Esophagus squamous epithelium (tissue), 5 donors: Measurements from ENCODE around the gene CRYBA2. TPM values are rescaled to one million over a fixed set of nuclear protein-coding genes. Genes with fewer than 3 reads are reported as not detected.

Source experiments
- DNase-seq: peaks from one replicate; lab custom pipeline; 2025; lab: John Stamatoyannopoulos, UW
- H3K27ac ChIP-seq, 4 donors: fragments of 200-600 bp; sonication (generic); one replicate each; pipeline ENCODE4 v1.5.1; 2016 to 2019; ENCODE audit warnings: mild to moderate bottlenecking in 1 of 4
- H3K27me3 ChIP-seq, 4 donors: fragments of 200-600 bp; sonication (generic); 1 replicate in 3 of 4; 2 replicates in 1 of 4; pipeline versions ENCODE4 v1.5.1 to v1.6.0; 2017 to 2021; ENCODE audit warnings: antibody characterized with exemption in 1 of 4
- H3K36me3 ChIP-seq, 3 donors: fragments of 200-600 bp; sonication (generic); one replicate each; pipeline ENCODE4 v1.5.1; 2016 to 2019
- H3K4me1 ChIP-seq, 3 donors: fragments of 200-600 bp; sonication (generic); one replicate each; pipeline ENCODE4 v1.5.1; 2017 to 2019
- H3K4me3 ChIP-seq, 4 donors: fragments of 200-600 bp; sonication (generic); 1 replicate in 3 of 4; 2 replicates in 1 of 4; pipeline ENCODE4 v1.5.1; 2016 to 2019; ENCODE audit warnings: mild to moderate bottlenecking in 2 of 4, moderate library complexity in 1 of 4
- H3K9me3 ChIP-seq, 3 donors: fragments of 200-600 bp; sonication (generic); one replicate each; pipeline ENCODE4 v1.5.1; 2016 to 2019
- POLR2A ChIP-seq, 4 donors: fragments of 450-650 bp; IDR thresholded peaks; one replicate each; pipeline ENCODE4 v1.6.1; 2017; ENCODE audit warnings: antibody characterized with exemption in 4 of 4, mild to moderate bottlenecking in 4 of 4, moderate library complexity in 3 of 4
- WGBS, 2 donors: methylation state at CpG; one replicate each; pipeline ENCODE4 v1.1.5; 2018; 5-methylcytosine and 5-hydroxymethylcytosine counted together
- intact Hi-C: fragments of 100-400 bp; cut with DNase I; formaldehyde crosslinking; loops from one replicate; pipeline ENCODE4 v1.15.0; 2022
- total RNA-seq, 4 donors: library from RNA; depleted of rRNA; stranded (reverse); fragments of >200 nt; gene quantifications; one replicate each; pipeline ENCODE4 v1.1.0, GENCODE V29; 2016
- TF ChIP-seq, protein P1 (sequence below), 6 experiments: fragments of 450-650 bp in 4 of 6; fragments of 200-600 bp in 2 of 6; sonication (generic) in 2 of 6; IDR thresholded peaks; one replicate each; pipeline ENCODE4 v1.5.1; 2016 to 2019; ENCODE audit warnings: antibody characterized with exemption in 6 of 6, mild to moderate bottlenecking in 4 of 6, moderate library complexity in 4 of 6
- donor health status: DM: yes; HTN: yes; CAD: no.

The CRYBA2 gene
- total RNA-seq, 4 donors from 2014 or later = not detected

DNA sequence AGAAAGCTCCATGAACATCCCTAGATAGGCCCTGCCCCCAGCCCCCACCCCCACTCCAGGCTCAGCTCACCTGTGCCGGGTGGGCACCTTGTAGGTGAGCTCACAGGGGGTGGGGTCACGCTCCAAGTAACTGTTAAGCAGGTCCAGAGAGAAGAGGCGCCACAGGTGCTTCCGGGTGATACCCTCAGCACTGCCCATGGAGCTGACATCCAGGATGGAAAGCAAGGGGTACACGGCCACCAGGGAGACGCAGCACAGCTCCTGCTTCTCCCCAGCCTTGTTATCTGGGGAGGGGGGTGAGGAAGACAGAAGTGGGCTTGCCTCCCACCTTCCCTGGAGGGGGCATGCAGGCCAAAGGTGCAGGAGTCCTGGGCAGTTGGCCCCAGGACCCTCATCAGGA, 26.2 kb upstream of the CRYBA2 start:
- WGBS, 2 donors = 87% methylated on average over 3 of the region's 6 CpGs; no CpG with 5 or more reads in 1 of the 2 donors
- no peaks in the 10 kb centered on the region for H3K9me3 ChIP-seq
- no peak overlapping the region for H3K4me3 ChIP-seq
- TF ChIP-seq, protein P1, sequence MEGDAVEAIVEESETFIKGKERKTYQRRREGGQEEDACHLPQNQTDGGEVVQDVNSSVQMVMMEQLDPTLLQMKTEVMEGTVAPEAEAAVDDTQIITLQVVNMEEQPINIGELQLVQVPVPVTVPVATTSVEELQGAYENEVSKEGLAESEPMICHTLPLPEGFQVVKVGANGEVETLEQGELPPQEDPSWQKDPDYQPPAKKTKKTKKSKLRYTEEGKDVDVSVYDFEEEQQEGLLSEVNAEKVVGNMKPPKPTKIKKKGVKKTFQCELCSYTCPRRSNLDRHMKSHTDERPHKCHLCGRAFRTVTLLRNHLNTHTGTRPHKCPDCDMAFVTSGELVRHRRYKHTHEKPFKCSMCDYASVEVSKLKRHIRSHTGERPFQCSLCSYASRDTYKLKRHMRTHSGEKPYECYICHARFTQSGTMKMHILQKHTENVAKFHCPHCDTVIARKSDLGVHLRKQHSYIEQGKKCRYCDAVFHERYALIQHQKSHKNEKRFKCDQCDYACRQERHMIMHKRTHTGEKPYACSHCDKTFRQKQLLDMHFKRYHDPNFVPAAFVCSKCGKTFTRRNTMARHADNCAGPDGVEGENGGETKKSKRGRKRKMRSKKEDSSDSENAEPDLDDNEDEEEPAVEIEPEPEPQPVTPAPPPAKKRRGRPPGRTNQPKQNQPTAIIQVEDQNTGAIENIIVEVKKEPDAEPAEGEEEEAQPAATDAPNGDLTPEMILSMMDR (IDR thresholded peaks at IDR 0.05) = no peak
- no peak for TF ChIP-seq POLR2A (IDR thresholded peaks at IDR 0.05)
- no peak overlapping the region for H3K27ac ChIP-seq
- H3K36me3 ChIP-seq = no peaks in the 10 kb centered on the region
- H3K27me3 ChIP-seq = peaks cover 0 to 75% (median 0%) of the 10 kb centered on the region in 4 donors
- intact Hi-C loops = no loop called here
- no peak for DNase-seq
- no peaks in the 10 kb centered on the region for H3K4me1 ChIP-seq

- WGBS, 2 donors = 86 to 97% methylated on average over 5 of the region's 10 CpGs
- no peaks in the 10 kb centered on the region for H3K36me3 ChIP-seq
- DNase-seq = no peak
- no peak overlapping the region for H3K4me3 ChIP-seq
- H3K27ac ChIP-seq = no peak overlapping the region
- H3K4me1 ChIP-seq = no peaks in the 10 kb centered on the region
- peaks cover 0 to 75% (median 0%) of the 10 kb centered on the region in 4 donors for H3K27me3 ChIP-seq
- intact Hi-C loops = no loop called here
- no peaks in the 10 kb centered on the region for H3K9me3 ChIP-seq
- TF ChIP-seq, protein P1 (IDR thresholded peaks at IDR 0.05) = no peak
- TF ChIP-seq POLR2A (IDR thresholded peaks at IDR 0.05) = no peak
Observed at GRCh38 chr2:219018726-219019125, 25.5 kb upstream of the CRYBA2 start.

DNA sequence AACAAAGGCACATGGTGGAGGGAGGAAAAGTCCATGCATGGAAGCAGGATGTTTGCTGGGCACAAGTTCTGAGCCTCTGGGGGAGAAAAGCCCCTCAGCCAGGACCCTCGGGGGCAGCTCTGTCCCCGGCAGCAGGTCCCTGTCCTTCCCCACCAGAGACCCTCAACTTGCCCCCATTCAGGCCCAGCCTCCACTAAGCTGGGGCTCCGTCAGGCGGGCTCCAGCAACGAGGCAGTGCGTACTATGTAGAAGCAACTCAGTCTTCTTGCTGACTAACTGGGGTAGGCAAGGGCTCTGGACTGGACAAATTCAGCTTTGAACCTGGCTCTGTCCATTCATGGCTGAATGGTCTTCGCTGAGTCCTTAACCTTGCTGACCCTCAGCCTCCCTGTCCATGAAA, 25.1 kb upstream of the CRYBA2 start:
- Histone ChIP-seq H3K4me1 (no peaks in the 10 kb centered on the region), H3K27ac (no peak overlapping the region), H3K4me3 (no peak overlapping the region), H3K9me3 (no peaks in the 10 kb centered on the region), H3K27me3 (peaks cover 0 to 75% (median 0%) of the 10 kb centered on the region in 4 donors), H3K36me3 (no peaks in the 10 kb centered on the region)
- no peak for DNase-seq
- TF ChIP-seq, protein P1 (IDR thresholded peaks at IDR 0.05) = no peak
- no peak for TF ChIP-seq POLR2A (IDR thresholded peaks at IDR 0.05)
- 63 to 90% methylated on average over 5 of the region's 7 CpGs for WGBS, 2 donors
- intact Hi-C loops = no loop called here

- WGBS, 2 donors = 56 to 70% methylated on average over 8 to 11 of the region's 14 CpGs
- intact Hi-C loops = no loop called here
- Histone ChIP-seq H3K27ac (no peak overlapping the region), H3K27me3 (peaks cover 0 to 80% (median 0%) of the 10 kb centered on the region in 4 donors), H3K9me3 (no peaks in the 10 kb centered on the region), H3K4me3 (no peak overlapping the region), H3K36me3 (no peaks in the 10 kb centered on the region), H3K4me1 (no peaks in the 10 kb centered on the region)
- DNase-seq = no peak
- TF ChIP-seq POLR2A (IDR thresholded peaks at IDR 0.05) = no peak
- TF ChIP-seq, protein P1 (IDR thresholded peaks at IDR 0.05) = no peak
Observed at GRCh38 chr2:219017201-219017931, 24.1 kb upstream of the CRYBA2 start.

DNA sequence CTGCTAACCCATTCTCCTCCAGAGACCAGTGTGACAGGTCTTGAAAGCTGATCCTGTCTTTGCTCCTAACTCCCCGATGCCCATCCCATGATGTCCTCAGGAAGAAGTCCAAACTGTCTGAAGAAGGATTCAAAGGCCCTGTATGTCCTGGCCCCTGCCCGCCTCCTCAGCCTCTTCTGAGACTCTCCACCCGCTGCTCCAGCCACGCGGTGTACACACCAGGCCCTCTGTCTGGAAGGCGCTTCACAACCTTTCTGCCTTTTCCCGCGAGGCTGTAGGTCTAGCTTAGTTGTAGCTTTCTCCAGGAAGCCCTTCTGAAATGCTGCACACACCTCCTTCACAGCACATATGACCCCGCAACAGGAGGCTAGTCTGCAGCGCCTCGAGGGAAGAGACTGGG, 23.5 kb upstream of the CRYBA2 start:
- TF ChIP-seq, protein P1 (IDR thresholded peaks at IDR 0.05) = no peak
- TF ChIP-seq POLR2A (IDR thresholded peaks at IDR 0.05) = no peak
- Histone ChIP-seq H3K27me3 (peaks cover 0 to 78% (median 0%) of the 10 kb centered on the region in 4 donors), H3K9me3 (no peaks in the 10 kb centered on the region), H3K4me3 (no peak overlapping the region), H3K4me1 (no peaks in the 10 kb centered on the region), H3K36me3 (no peaks in the 10 kb centered on the region), H3K27ac (no peak overlapping the region)
- WGBS, 2 donors = 93 to 95% methylated on average over 10 to 11 of the region's 11 CpGs
- intact Hi-C loops = no loop called here
- no peak for DNase-seq
